Measurements from ENCODE around the gene LCE1A.

The LCE1A gene

GRCh38 chr1:152870831-152871730 lies 43.8 kb downstream of the LCE1A start:
- DNase-seq: no peak

DNA sequence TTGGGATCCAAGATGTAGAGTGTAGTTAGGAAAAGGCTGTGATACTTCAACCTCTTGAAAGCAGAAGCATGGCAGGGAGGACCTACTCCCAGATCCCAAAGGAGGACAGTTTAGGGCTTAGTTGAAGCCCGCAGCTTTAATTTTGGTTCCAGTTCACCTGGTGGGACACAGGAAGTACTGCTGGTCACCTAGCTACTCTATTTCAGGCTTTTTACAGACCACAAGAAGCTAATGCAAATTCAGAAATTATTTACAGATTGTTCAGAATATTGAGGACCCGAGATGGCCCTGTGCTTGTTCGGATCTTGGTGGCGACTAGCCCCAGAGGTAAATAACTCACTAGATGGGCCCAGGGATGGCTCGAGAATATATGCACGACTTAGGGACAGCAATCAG lies 44.5 kb downstream of the LCE1A start:
- no peak for DNase-seq

DNA sequence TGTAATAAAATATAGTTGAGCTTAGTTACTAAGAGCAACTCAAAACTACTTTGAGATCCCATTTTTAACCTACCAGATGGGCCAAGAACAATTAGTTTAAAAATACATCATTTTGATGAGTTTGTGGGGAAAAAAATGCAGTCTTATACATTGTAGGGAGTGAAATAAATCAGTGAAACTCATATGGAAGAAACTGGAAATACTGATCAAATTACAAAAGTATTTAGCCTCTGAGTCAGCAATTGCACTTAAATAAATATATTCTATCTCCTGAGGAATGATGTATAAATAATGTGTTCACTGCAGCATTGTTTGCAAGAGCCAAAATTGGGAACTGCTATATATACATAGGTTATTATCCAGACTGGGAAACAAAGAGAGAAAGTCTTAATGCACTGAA lies 46.2 kb downstream of the LCE1A start:
- no peak for DNase-seq

GRCh38 chr1:152876827-152877226 lies 49.6 kb downstream of the LCE1A start:
- DNase-seq: no peak

All from CD4-positive, alpha-beta T cell treated with Interleukin-15 for 1 hour (primary cell).